RPMI8226 (cell line): ENCODE data around the gene ALOX15B.

Source experiments
- DNase-seq: peaks from one replicate; pipeline ENCODE4 v3.0.0-alpha.2; 2015

Gene ALOX15B, protein sequence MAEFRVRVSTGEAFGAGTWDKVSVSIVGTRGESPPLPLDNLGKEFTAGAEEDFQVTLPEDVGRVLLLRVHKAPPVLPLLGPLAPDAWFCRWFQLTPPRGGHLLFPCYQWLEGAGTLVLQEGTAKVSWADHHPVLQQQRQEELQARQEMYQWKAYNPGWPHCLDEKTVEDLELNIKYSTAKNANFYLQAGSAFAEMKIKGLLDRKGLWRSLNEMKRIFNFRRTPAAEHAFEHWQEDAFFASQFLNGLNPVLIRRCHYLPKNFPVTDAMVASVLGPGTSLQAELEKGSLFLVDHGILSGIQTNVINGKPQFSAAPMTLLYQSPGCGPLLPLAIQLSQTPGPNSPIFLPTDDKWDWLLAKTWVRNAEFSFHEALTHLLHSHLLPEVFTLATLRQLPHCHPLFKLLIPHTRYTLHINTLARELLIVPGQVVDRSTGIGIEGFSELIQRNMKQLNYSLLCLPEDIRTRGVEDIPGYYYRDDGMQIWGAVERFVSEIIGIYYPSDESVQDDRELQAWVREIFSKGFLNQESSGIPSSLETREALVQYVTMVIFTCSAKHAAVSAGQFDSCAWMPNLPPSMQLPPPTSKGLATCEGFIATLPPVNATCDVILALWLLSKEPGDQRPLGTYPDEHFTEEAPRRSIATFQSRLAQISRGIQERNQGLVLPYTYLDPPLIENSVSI

DNA sequence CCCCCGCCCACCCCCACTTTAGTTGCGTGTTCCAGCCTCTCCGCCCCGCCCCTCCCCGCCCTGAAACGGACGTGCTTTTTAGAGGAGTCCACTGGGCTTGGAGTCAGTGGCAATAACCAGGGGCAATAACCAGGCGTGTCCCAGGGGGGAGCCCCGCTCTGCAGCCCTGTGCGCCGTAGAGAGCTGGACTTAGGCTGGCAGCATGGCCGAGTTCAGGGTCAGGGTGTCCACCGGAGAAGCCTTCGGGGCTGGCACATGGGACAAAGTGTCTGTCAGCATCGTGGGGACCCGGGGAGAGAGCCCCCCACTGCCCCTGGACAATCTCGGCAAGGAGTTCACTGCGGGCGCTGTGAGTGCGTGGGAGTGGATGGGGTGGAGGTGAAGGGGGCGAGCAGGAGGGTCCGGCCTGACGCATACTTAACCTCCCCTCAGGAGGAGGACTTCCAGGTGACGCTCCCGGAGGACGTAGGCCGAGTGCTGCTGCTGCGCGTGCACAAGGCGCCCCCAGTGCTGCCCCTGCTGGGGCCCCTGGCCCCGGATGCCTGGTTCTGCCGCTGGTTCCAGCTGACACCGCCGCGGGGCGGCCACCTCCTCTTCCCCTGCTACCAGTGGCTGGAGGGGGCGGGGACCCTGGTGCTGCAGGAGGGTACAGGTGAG lies at the start of gene ALOX15B:
Gene ALOX15B (plus strand): TSS at position 106 of the 657 bp plus-strand sequence. CDS start 97 bp downstream, at position 203.
- DNase-seq = no peak

DNA sequence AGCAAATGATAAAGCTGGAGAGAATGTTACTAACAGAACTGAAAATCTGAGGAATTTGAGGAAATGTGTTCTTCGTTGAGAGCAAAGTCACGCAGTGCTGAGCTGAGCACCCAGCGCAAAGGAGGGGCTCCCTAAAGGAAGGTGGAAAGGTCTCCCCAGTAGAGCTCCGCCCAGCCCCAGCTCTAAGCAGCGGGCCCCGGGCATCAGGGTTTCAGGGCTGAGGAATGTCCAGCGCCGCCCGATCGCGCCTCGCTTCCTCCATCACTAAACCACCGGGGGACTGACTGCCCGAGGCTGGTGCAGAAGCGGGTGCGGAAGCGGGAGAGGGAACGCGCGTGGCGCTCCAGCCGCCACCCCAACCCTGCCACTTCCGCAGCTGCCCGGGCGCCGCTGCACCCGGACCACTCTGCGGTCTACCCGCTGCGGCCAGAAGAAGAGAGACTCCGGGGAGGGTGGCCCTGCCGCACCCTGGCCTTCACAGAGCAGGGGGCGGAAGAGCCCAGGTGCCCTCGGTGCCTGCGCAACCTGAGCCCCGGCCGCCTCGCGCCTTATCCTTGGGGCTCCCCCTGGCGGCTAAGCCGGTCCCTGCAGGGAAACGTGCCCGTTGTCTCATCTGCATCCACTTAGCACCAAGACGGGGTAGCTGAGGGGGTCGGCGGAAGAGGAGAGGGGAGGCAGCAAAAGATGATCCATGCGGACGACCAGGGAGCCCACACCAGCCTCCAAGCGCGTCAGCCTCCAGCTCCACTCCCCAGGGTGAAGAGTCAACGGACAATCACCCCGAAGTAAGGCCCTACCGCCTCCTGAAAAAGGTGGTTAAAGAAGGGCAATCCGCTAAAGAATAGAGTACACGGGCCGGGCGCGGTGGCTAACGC lies 48.8 kb upstream of the ALOX15B start:
- peak; percentile 84 for DNase-seq

DNA sequence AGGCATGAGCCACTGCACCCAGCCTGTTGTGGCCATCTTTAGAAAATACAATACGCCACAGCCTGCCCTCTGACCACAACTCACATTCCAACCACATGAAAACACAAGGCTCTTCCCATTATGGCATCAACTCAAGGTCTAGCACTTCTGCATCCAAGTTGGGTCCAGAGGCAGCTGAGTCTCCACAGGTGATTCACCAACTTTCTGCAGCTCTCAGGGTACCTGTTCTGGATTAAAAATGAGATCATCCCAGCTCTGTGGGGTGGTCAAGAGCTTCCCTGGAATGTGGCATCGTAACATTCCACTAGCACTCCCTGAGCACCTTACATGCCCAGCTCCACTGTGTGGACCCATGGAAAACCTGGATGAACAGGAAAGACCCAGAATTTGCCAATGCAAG lies 46.3 kb upstream of the ALOX15B start:
- no peak for DNase-seq

DNA sequence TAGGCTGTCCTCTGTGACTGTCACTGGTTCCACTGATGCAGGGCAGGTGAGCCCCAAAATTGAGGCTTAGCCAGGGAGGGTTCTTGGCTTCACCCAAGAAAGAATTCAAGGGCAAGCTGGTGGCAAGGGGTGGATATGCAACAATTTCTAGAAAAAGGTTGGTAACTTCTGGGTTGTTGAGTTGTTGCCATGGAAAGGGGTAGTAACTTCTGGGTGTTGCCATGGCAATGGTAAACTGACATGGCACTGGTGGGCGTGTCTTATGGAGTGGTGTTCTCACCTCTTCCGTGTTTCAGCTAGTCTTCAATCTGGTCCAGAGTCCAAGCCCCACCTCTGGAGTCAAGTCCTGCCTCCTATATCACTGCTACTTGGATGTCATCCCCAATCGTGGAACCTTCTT lies 45.9 kb upstream of the ALOX15B start:
- no peak for DNase-seq

DNA sequence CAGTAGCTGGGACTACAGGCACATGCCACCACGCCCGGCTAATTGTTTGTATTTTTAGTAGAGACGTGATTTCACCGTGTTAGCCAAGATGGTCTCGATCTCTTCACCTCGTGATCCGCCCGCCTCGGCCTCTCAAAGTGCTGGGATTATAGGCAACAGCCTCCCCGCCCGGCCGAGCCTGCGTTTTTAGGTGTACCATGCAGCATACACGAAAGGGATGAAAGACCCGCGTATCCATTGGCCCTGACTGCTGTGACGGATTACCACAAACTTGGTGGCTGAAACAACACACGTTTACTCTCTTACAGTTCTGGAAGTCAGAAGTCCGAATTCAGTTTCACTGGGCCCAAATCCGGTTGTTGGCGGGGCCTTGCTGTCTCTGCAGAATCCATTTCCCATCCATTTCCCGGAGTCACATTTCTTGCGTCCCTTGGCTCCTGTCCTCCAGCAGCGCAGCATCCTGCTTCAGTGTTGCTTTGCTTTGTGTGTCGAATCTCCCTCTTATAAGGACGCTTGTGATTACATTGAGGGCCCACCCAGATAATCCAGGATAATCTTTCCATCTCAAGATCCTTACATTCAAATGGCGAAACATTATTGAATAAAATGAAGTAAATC lies 44.8 kb upstream of the ALOX15B start:
- no peak for DNase-seq

DNA sequence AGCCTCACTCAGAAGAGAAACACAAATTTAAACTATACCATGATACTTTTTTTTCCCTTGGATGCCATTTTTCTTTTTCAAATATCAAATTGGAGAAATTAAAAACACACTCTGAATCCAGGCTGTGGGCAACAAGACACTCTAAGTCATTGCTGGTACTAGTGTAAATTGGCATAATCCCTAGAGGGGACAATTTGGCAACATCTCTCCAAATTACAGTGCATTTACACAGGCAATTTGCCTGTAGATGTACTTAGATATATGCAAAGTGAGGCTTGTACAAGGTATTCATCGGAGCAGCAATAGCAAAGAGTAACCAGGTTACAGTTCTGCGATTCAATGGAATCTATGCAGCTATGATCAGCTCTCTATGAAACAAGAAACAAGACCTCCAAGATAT lies 43.1 kb upstream of the ALOX15B start:
- DNase-seq = no peak

DNA sequence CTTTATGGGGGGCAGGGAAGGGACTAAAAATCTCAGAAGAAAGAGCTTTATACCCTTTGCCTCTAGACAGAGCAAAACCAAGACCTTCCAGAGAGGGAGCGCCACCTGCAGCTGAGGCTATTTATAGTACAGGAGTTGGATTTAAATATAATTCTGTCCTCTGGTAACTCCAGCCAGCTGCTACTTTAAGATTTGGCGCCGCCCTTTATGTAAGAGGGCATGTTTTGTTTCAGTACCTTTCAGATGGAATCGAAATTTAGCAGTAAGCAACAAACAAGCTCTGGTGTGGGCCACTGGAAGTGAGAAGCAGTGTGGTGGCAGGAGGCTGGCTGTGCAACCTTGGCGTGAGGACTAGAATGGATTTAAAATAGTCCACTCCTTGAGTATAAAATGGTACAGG lies 41.7 kb upstream of the ALOX15B start:
- DNase-seq = peak; percentile 88

DNA sequence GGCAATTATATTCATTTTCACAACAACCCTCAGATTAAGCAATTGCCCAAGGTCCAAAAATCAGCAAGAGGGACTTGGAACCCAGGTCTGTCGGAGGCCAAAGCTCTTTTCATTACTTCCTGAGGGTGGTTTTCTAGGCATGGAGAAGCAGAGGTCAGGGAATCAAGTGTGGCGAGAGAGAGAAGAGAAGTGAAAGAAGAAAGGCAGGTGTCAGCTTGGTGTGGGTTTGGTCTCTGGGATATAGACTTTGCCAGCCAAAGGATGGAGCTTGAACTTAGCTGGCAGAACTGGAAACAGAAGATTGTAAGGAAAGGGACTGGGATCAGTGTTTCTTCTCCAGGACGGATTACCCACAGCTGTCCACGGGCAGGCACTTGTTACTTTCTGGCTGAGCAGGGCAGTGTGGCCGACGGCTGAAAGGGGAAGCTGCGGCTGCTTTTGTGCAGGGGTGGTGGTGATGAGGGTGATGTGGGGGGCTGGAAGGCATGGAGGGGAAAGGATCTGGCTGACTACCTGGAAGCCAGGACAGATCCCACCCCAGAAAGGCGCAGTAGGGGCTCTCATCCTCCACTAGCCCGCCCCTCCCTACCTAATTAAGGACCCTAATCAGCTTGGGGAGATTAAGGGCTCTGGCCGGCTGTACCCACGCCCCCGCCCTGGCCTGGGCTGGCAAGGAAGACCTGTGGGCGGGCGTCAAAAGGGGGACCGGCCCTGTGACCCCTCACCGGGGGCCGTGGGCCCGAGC lies 36.7 kb upstream of the ALOX15B start, which contains the start of gene GUCY2D:
Gene GUCY2D (plus strand): TSS at position 640 of the 745 bp plus-strand sequence. CDS start 433 bp downstream, outside the sequence.
- peak; percentile 32 for DNase-seq

DNA sequence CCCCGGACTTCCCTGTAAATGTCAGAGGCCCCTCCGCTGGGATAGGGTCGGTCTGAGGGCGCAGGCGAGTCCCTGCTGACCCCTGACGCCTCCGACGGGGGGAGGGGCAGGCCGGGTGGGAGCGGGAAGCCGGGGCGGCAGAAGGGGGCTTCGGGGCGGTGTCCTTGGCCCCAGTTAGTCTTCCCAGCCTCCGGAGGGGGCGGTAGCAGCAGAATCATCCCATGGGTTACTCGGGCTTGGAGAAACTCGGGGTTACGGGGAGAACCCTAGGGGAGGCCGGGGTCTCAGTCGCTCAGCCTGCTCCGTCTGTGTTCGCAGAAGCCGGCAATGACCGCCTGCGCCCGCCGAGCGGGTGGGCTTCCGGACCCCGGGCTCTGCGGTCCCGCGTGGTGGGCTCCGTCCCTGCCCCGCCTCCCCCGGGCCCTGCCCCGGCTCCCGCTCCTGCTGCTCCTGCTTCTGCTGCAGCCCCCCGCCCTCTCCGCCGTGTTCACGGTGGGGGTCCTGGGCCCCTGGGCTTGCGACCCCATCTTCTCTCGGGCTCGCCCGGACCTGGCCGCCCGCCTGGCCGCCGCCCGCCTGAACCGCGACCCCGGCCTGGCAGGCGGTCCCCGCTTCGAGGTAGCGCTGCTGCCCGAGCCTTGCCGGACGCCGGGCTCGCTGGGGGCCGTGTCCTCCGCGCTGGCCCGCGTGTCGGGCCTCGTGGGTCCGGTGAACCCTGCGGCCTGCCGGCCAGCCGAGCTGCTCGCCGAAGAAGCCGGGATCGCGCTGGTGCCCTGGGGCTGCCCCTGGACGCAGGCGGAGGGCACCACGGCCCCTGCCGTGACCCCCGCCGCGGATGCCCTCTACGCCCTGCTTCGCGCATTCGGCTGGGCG lies 35.9 kb upstream of the ALOX15B start:
- no peak for DNase-seq

DNA sequence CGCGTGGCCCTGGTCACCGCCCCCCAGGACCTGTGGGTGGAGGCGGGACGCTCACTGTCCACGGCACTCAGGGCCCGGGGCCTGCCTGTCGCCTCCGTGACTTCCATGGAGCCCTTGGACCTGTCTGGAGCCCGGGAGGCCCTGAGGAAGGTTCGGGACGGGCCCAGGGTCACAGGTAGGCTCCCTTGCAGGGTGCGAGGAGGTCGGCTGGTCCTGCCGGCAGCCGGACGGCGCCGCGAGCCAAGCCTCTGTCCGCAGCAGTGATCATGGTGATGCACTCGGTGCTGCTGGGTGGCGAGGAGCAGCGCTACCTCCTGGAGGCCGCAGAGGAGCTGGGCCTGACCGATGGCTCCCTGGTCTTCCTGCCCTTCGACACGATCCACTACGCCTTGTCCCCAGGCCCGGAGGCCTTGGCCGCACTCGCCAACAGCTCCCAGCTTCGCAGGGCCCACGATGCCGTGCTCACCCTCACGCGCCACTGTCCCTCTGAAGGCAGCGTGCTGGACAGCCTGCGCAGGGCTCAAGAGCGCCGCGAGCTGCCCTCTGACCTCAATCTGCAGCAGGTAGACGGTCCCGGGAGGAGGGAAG lies 35.2 kb upstream of the ALOX15B start:
- no peak for DNase-seq

DNA sequence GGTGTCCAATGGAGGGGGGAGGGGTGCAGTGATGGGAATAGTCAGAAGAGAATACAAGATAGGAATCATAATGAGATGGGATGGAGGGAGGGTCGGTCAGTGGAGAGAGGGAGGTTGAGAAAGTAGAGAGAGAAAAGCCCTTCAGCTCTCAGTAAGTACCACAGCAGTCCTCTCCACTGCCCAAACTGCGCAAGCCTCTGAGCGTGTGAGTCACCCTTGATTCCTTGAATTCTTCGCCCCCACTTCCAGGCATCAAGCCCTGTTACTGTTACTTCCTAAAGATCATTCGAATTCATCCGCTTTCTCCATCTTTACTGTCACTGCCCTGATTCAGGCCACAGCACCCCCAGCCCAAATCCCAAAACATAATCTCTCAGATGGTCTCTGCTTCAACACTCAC lies 34.0 kb upstream of the ALOX15B start:
- no peak for DNase-seq

DNA sequence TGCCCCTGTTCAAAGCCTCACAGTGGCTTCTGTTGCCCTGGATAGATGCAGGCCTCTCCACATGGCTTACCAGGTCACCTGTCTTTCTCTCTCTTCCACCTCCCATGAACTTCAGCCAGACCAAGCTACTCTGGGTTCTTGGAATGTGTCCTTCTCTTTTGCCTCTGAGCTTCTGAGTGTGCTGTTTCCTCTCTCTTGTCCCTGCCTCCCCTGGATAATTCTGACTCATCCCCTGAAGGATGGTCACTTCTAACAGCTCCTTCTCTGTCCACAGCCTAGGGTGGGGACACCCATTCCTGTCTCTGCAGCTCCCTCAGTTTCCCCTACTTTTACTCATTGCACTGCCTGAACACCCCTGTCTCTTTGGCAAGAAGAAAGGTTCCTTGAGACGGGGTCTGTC lies 33.5 kb upstream of the ALOX15B start:
- no peak for DNase-seq

DNA sequence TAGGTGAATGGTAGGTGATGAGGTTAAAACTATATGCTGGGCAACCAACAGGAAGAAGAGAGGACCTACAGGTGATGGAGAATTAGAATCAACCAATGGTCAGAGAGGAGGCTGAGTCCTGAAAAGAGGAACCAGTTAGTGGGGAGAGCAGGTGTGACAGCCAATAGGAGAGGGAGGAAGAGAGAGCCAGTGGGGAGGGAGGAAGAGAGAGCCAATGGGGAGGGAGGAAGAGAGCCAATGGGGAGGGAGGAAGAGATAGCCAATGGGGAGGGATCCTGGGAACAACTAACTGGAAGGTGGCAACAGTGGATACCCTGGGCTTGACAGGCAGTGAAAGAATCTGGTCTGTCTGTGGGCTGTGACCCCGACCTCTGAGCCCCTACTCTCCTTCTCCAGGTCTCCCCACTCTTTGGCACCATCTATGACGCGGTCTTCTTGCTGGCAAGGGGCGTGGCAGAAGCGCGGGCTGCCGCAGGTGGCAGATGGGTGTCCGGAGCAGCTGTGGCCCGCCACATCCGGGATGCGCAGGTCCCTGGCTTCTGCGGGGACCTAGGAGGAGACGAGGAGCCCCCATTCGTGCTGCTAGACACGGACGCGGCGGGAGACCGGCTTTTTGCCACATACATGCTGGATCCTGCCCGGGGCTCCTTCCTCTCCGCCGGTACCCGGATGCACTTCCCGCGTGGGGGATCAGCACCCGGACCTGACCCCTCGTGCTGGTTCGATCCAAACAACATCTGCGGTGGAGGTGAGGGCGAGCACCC lies 32.7 kb upstream of the ALOX15B start:
- DNase-seq = no peak

DNA sequence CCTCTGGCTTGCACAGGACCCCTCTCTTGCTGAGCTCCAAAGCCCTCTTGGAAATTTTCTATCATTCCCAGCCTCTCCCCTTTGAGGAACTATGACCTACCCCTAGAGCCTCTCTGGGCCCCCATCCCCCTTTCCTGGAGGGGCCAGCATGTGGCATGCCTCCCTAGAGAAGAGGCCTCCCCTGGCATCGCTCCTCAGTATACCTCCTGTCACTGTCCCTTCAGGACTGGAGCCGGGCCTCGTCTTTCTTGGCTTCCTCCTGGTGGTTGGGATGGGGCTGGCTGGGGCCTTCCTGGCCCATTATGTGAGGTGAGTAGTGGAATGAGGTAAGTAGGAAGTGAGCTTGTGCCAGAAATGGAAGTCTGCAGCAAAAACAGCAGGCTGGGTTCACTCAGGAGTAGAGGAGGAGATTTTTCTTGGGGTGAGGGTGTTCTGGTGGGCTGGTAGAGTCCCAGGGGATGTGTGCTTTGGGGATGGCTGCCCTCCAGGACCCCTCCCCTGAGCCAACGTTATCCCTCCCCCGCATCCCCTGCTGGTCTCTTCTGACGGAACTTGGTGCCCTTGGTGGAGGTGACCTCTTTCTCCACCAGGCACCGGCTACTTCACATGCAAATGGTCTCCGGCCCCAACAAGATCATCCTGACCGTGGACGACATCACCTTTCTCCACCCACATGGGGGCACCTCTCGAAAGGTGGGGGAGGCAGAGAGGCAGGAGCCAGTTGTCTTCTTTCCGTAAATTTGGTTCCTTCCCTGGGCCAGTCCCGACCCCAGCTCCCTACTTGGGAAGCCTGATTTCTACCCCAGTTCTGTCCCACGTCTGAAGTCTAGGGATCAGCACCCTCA lies 31.8 kb upstream of the ALOX15B start:
- DNase-seq = no peak

DNA sequence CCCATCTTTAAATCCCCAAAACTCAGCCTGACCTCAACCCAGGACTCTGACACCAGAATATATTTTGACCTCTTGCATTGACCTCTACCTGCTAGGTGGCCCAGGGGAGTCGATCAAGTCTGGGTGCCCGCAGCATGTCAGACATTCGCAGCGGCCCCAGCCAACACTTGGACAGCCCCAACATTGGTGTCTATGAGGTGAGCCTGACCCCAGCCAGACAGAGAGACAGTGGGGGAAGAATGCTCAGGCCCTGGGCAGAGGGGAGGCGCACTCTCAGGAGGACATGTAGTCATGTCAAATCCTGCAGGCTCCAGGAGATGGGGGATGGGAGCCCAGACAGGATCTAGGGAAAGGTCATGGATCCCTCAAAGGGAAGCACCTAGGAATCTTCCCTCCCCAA lies 31.0 kb upstream of the ALOX15B start:
- DNase-seq = no peak

DNA sequence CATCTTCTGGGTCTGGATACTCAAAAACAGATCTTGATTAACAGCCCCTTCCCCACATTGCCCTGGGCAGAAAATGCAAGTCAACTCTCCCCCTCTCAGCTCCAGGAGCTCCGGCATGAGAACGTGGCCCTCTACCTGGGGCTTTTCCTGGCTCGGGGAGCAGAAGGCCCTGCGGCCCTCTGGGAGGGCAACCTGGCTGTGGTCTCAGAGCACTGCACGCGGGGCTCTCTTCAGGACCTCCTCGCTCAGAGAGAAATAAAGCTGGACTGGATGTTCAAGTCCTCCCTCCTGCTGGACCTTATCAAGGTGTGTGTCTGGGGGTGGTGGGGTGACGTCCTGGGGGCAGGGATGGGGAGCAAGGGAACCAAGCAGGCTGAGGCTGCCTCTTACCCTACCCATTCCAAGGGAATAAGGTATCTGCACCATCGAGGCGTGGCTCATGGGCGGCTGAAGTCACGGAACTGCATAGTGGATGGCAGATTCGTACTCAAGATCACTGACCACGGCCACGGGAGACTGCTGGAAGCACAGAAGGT lies 26.7 kb upstream of the ALOX15B start:
- no peak for DNase-seq

DNA sequence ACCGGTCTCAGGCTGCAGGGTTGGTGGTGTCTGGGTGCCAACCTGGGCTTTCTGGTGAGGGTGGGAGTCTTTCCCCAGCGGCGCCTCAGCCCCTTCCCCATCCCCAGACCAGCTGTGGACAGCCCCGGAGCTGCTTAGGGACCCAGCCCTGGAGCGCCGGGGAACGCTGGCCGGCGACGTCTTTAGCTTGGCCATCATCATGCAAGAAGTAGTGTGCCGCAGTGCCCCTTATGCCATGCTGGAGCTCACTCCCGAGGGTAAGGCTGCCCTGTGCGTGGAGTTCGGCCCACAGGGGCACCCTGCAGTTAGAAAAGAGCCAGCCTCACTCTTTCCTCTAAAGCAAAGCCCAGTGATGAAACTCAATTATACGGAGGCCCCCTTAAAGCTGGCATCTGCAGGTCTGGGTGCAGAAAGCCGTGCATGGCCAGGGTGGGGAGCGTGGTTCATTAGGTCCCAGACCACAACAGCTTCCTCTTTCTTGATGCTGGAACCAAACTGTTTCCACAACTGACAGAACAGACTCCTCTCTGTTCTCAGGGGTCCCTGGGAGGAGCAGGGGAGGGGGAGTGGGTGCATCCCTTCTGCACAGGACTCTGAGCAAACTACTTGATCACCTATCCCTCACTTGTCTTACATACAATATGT lies 25.7 kb upstream of the ALOX15B start:
- no peak for DNase-seq
